Activated naive CD8-positive, alpha-beta T cell treated with anti-CD3 and anti-CD28 coated beads for 36 hours (primary cell): ENCODE data around the gene PIK3CG. TPM values are rescaled to one million over a fixed set of nuclear protein-coding genes. Genes with fewer than 3 reads are reported as not detected.
"Not testable (repeated sequence)": the region's sequence is repeated elsewhere in the genome, so short reads cannot be mapped to it uniquely, and the experiment has no call there.

Experiments
- DNase-seq: peaks from one replicate; pipeline ENCODE4 v3.0.0; 2021
- H3K27ac Mint-ChIP-seq: one replicate; pipeline ENCODE4 v1.8.0; 2022; ENCODE audit warnings: mild to moderate bottlenecking, moderate library complexity, mixed read lengths
- H3K27me3 Mint-ChIP-seq: one replicate; pipeline ENCODE4 v1.8.0; 2022; ENCODE audit warnings: mild to moderate bottlenecking, mixed read lengths
- H3K36me3 Mint-ChIP-seq: one replicate; pipeline ENCODE4 v1.8.0; 2021; ENCODE audit warnings: mild to moderate bottlenecking, mixed read lengths
- H3K4me1 Mint-ChIP-seq: one replicate; pipeline ENCODE4 v1.8.0; 2021; ENCODE audit warnings: mixed read lengths
- H3K4me3 Mint-ChIP-seq: one replicate; pipeline ENCODE4 v1.8.0; 2022; ENCODE audit warnings: mild to moderate bottlenecking, moderate library complexity, mixed read lengths
- H3K9me3 Mint-ChIP-seq: one replicate; pipeline ENCODE4 v1.8.0; 2022; ENCODE audit warnings: mixed read lengths
- total RNA-seq, 2 experiments: library from RNA; stranded (reverse); gene quantifications; one replicate each; pipeline ENCODE4 v1.2.3, GENCODE V29; 2021

PIK3CG gene
- total RNA-seq, result 10 to 100 TPM; 26.3 to 28.8 TPM

DNA sequence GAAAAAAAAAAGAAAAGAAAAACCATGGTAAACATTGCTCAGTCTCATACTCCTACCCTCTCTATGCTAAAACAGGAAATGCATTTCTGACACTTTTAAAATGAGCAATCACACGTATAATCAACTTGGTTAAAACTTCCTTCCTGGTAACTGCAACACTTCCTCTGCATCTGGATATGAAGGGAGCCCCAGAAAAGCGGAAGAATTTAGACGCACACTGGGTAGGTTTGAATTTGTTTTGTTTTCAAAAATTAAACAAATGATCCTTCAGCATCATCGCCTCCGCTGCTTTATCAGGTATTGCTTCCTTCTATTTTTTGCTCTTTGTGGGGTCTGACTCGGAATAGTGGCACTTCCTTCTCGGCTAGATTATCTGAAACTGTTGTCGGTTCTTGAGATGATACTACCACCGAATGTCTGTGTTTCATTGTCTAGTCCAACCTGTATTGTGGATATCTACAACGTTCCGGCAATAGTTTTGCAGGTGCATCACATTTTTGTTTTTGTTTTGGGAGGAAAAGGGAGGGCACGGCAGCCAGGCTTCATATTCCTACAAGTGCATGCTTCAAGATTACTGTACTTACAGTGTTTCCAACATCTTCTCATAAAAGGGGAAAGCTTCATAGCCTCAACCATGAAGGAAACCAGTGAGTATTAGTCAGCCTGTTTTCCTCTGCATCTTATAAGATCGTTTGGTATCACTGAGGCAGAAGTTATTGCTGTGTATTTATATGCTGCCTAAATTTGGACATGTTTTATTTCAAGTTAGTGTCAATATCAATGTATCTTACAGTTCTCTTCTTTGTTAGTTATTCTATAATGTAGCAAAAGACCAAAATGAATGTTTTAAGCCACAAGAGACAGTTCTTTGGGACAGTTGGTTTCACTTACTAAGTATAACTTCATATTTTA lies at the start of gene PIK3CG:
TSS of gene PIK3CG (plus strand) at position 153 of the 912 bp plus-strand sequence. CDS start 2,280 bp downstream, outside the sequence.
- Mint-ChIP-seq H3K4me3 (peak within 1 kb of the TSS; percentile 87), H3K27me3 (no peaks in the 10 kb centered on the region), H3K4me1 (peaks cover 64% of the 10 kb centered on the region), H3K36me3 (peaks cover 41% of the 10 kb centered on the region), H3K9me3 (no peaks in the 10 kb centered on the region), H3K27ac (peak within 1 kb of the TSS; percentile 87)
- no peak for DNase-seq

DNA sequence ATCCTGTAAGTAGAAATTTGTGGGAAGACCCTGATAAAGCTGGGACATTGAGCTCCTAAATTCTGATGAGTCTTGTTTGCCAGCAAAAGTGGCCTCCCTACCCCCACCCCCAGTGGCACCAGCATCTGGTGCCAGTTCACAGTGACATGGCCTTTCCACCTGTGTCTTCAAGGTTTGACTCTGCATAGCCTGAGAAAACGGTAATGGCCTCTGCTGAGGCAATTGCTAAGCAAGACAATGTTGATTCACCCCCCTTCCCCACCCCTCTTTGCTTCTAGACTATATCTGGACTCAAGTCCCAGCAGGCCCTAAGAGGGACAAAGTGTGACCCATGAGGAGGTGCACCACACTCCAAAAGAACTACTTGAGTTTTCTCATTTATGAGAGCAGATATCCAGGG lies 48.0 kb upstream of the PIK3CG start:
- Mint-ChIP-seq H3K4me1 (peaks cover 1% of the 10 kb centered on the region), H3K27ac (no peak overlapping the region), H3K27me3 (no peaks in the 10 kb centered on the region), H3K4me3 (no peak overlapping the region), H3K36me3 (no peaks in the 10 kb centered on the region), H3K9me3 (no peaks in the 10 kb centered on the region)
- no peak for DNase-seq

DNA sequence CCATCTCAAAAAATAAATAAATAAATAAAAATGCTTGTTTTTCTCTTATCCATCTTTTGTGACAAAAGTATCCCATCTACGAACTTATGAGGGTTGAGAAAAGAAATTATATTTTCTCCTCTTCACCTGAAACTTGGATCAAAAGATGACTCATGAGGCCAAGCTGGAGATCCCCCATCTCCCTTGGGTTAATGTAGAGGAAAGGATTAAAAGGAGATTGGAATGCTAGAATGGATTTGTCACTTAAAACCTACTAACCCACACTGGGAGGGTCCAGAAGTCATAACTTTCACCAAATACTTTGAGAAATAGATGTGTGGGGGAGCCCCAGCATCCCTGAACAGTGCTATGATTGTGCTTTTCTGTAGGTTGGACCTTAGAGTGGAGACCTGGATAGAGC lies 46.3 kb upstream of the PIK3CG start:
- Mint-ChIP-seq H3K27me3 (no peaks in the 10 kb centered on the region), H3K4me3 (no peak overlapping the region), H3K4me1 (no peaks in the 10 kb centered on the region), H3K9me3 (no peaks in the 10 kb centered on the region), H3K36me3 (no peaks in the 10 kb centered on the region), H3K27ac (no peak overlapping the region)
- no peak for DNase-seq

DNA sequence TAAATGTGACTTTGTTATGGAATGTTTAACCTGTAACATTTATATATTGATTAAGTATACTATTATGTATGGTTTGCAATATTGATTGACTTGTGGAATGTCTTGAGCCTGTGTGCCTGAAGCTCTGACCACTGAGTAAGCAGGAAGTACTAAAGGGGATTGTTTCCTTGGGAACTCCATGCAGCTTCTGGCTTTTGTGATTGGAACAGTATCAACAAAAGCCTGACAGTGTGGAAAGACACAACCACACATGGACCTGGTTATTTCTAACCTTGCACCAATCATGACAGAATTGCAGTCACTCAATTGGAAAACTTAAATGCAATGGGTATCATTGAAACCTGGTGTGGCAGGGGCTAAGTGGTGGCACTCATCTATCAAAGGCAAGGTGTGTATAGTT lies 45.5 kb upstream of the PIK3CG start:
- no peaks in the 10 kb centered on the region for H3K4me1 Mint-ChIP-seq
- H3K9me3 Mint-ChIP-seq, result no peaks in the 10 kb centered on the region
- H3K4me3 Mint-ChIP-seq, result no peak overlapping the region

DNA sequence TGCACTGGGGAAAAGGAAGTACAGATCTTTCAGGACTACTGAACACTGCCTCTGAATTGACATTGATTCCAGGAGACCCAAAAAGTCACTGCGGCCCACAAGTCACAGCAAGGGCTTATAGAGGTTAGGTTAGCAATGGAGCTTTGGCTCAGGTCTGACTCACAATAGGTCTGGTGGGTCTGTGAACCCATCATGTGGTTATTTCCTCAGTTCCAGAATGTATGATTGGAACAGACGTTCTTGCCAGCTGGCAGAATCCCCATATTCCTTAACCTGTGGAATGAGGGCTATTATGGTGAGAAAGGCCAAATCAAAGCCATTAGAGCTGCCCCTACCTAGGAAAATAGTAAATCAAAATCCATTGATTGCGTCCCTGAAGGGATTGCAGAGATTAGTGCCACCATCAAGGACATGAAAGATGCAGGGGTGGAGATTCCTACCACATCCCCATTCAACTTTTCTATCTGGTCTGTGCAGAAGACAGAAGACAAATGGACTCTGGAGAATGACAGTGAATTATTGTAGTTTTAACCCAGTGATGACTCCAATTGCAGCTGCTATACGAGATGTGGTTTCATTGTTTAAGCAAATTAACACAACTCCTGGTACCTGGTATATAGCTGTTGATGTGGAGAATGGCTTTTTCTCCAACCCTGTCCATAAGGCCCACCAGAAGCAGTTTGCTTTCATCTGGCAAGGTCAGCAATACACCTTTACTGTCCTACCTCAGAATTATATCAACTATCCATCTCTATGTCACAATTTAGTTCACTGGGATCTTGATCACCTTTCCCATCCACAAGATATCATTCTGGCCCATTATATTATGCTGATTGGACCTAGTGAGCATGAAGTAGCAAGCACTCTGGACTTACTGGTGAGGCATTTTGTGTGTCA lies 44.5 kb upstream of the PIK3CG start:
- H3K4me3 Mint-ChIP-seq, result no peak overlapping the region
- H3K9me3 Mint-ChIP-seq, result no peaks in the 10 kb centered on the region
- H3K27me3 Mint-ChIP-seq, result no peaks in the 10 kb centered on the region
- no peaks in the 10 kb centered on the region for H3K4me1 Mint-ChIP-seq
- DNase-seq, result no peak
- H3K36me3 Mint-ChIP-seq, result no peaks in the 10 kb centered on the region
- no peak overlapping the region for H3K27ac Mint-ChIP-seq

More for the DNA sequence above, 45.5 kb upstream of the PIK3CG start:
- DNase-seq, result no peak
- Mint-ChIP-seq H3K27me3 (no peaks in the 10 kb centered on the region), H3K27ac (no peak overlapping the region), H3K36me3 (no peaks in the 10 kb centered on the region)

DNA sequence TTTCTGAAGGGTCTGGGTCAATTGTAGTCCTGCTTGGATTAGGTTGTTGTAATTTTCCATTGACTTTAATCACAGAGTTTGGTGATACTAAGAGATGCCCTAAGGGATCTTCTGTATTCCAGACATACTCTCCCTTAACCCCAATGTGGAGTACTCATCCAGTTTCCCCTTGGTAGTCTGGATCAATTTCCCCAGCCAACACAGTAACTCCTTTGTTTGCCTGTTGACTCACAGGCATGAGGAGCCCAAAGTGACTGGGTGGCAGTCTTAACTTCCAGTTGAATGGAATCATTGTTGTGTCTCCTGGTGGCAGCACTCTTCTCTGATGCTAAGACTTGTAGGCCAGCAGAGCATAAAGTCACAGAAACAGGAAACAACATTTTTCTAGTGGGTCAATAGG lies 41.5 kb upstream of the PIK3CG start:
- Mint-ChIP-seq H3K27me3 (no peaks in the 10 kb centered on the region), H3K27ac (no peak overlapping the region), H3K9me3 (no peaks in the 10 kb centered on the region), H3K4me1 (no peaks in the 10 kb centered on the region), H3K4me3 (no peak overlapping the region), H3K36me3 (no peaks in the 10 kb centered on the region)
- no peak for DNase-seq

DNA sequence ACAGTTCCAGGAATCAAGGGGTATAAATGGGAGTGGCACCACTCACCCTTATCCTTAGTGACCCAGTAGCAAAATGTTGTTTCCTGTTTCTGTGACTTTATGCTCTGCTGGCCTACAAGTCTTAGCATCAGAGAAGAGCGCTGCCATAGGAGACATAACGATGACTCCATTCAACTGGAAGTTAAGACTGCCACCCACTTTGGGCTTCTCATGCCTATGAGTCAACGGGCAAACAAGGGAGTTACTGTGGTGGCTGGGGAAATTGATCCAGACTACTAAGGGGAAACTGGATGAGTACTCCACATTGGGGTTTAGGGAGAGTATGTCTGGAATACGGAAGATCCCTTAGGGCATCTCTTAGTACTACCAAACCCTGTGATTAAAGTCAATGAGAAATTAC lies 40.6 kb upstream of the PIK3CG start:
- Mint-ChIP-seq H3K9me3 (peaks cover under 1% of the 10 kb centered on the region), H3K27me3 (no peaks in the 10 kb centered on the region), H3K27ac (no peak overlapping the region), H3K4me1 (no peaks in the 10 kb centered on the region), H3K36me3 (no peaks in the 10 kb centered on the region), H3K4me3 (no peak overlapping the region)
- DNase-seq, result no peak

DNA sequence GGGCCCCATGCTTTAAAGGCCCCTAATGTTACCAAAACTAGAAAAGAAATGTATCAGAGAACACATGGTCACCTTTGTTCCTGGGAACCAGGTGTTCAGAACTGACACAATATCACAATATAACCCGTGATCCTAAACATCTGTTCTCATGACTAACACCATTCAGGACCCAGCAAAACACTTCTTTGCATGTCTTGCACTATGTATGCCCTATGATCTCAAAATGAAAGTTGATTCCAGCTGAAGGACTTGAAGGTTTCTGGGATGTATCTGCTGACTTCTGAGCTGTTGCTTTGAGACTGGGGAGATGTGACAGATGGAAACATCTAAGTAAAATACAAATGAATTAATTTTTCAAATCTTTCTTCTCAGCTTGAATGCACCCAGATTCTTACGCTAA lies 37.5 kb upstream of the PIK3CG start:
- no peak for DNase-seq
- peaks cover 9% of the 10 kb centered on the region for H3K9me3 Mint-ChIP-seq

DNA sequence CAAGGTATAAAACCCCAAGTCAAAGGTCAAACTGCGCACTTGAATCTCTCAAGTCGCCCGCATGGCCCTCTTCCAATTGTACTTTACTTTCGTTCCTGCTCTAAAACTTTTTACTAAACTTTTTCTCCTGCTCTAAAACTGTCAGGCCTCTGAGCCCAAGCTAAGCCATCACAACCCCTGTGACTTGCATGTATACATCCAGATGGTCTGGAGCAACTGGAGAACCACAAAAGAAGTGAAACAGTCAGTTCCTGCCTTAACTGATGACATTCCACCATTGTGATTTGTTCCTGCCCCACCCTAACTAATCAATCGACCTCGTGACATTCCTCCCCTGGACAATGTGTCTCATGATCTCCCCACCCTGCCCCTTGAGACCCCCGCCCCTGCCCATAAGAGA lies 35.6 kb upstream of the PIK3CG start:
- H3K9me3 Mint-ChIP-seq, result peaks cover 9% of the 10 kb centered on the region
- H3K4me1 Mint-ChIP-seq, result no peaks in the 10 kb centered on the region
- no peaks in the 10 kb centered on the region for H3K27me3 Mint-ChIP-seq
- H3K27ac Mint-ChIP-seq, result no peak overlapping the region
- no peak for DNase-seq
- no peak overlapping the region for H3K4me3 Mint-ChIP-seq
- H3K36me3 Mint-ChIP-seq, result peaks cover 5% of the 10 kb centered on the region

More for the DNA sequence above, 37.5 kb upstream of the PIK3CG start:
- no peaks in the 10 kb centered on the region for H3K27me3 Mint-ChIP-seq
- H3K36me3 Mint-ChIP-seq, result peaks cover 5% of the 10 kb centered on the region
- H3K27ac Mint-ChIP-seq, result no peak overlapping the region
- H3K4me1 Mint-ChIP-seq, result no peaks in the 10 kb centered on the region
- H3K4me3 Mint-ChIP-seq, result no peak overlapping the region

DNA sequence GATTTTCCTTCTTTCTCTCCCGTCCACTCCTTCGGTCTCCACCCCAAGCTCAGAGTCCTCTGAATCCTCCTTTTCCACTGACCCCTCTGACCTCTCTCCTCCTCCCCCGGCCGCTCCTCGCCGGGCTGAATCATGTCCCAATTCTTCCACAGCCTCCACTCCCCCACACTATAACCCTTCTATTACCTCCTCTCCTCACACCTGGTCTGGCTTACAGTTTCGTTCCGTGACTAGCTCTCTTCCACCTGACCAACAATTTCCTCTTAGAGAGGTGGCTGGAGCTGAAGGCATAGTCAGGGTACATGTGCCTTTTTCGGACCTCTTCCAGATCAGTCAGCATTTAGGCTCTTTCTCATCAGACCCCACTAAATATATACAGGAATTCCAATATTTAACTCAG lies 34.2 kb upstream of the PIK3CG start:
- not testable (repeated sequence) for H3K4me1 Mint-ChIP-seq, H3K27me3 Mint-ChIP-seq, H3K4me3 Mint-ChIP-seq, H3K36me3 Mint-ChIP-seq, DNase-seq, H3K27ac Mint-ChIP-seq, H3K9me3 Mint-ChIP-seq

DNA sequence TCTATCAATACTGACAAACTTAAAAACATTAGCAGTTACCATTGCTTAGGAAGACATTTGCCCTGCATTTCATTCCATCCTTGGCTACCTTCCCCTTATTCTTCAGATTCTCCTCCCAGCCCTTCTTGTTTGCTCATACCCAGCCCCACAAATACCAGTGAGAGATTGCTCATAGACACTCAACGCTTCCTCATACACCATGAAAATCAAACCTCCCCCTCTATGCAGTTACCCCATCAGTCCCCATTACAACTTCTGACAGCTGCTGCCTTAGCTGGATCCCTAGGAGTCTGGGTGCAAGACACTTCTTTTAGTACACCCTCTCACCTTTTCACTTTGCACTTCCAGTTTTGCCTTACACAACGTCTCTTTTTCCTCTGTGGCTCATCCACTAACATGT lies 28.3 kb upstream of the PIK3CG start:
- no peaks in the 10 kb centered on the region for H3K36me3 Mint-ChIP-seq
- no peak overlapping the region for H3K27ac Mint-ChIP-seq
- peaks cover 4% of the 10 kb centered on the region for H3K4me1 Mint-ChIP-seq
- DNase-seq, result no peak
- no peaks in the 10 kb centered on the region for H3K9me3 Mint-ChIP-seq
- no peak overlapping the region for H3K4me3 Mint-ChIP-seq
- no peaks in the 10 kb centered on the region for H3K27me3 Mint-ChIP-seq

DNA sequence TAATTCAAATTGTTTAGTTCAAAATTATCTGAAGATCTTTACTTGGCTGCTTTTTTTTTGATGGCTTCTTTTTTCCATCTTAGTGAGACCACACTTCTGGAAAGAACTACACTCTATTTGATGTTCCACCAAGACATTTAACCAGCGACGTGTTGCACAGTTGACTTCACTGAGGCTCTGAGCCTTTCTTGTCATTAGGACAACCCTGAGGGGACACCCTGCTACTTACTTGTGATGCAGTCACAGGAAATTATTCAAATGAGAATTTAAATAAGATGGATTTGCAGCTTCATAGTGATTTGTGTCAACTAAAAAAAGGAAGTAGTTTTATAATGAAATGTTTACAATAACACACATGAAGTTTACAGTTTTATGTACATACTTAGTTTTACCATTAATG lies 25.6 kb upstream of the PIK3CG start:
- no peak for DNase-seq
- Mint-ChIP-seq H3K36me3 (no peaks in the 10 kb centered on the region), H3K9me3 (no peaks in the 10 kb centered on the region), H3K4me1 (peaks cover 4% of the 10 kb centered on the region), H3K4me3 (no peak overlapping the region), H3K27ac (no peak overlapping the region), H3K27me3 (no peaks in the 10 kb centered on the region)

DNA sequence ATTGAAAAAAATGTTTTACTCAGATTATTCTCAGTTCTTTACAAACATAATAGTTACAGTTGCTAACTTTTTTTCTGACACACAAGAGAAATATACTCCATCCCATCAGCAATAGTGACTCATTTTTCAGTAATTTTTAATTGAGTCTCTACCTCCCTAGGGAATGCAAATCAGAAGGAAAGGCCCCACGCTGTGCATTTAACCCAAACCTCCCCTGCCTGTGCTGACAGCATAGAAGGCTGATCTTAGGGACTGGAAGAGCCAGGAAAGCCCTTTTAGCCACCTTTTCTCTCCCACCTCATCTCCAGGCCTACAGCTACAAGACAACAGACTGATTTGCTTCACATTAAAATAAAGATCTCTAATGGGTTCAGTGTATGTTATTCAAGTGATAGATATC lies 24.7 kb upstream of the PIK3CG start:
- no peak overlapping the region for H3K4me3 Mint-ChIP-seq
- no peaks in the 10 kb centered on the region for H3K27me3 Mint-ChIP-seq
- peaks cover 4% of the 10 kb centered on the region for H3K4me1 Mint-ChIP-seq
- H3K36me3 Mint-ChIP-seq, result no peaks in the 10 kb centered on the region
- DNase-seq, result no peak
- H3K9me3 Mint-ChIP-seq, result no peaks in the 10 kb centered on the region
- H3K27ac Mint-ChIP-seq, result no peak overlapping the region

DNA sequence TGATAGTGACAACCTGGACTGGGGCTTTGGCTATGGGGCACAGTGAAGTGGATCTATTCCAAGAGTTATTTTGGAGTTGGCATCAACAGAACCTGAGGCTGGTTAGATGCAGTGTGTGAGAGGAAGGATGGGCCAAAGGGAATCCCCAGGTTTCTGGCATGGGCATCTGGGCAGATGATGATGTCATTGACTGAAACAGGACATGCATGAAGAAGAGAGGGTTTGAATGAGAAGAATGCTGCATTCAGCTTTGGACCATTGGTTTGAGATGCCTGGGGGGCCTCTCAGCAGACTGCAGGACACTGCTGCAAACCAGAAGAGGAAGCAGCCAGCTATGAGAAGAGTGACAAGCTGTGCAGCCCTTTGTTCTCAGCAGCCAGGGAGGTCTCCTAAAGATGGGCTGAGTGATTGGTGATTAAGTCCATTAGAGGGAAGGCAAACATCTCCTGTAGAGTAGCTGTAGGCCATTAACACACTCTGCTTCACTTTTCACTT lies 23.1 kb upstream of the PIK3CG start:
- Mint-ChIP-seq H3K9me3 (no peaks in the 10 kb centered on the region), H3K4me3 (no peak overlapping the region)
- no peak for DNase-seq

DNA sequence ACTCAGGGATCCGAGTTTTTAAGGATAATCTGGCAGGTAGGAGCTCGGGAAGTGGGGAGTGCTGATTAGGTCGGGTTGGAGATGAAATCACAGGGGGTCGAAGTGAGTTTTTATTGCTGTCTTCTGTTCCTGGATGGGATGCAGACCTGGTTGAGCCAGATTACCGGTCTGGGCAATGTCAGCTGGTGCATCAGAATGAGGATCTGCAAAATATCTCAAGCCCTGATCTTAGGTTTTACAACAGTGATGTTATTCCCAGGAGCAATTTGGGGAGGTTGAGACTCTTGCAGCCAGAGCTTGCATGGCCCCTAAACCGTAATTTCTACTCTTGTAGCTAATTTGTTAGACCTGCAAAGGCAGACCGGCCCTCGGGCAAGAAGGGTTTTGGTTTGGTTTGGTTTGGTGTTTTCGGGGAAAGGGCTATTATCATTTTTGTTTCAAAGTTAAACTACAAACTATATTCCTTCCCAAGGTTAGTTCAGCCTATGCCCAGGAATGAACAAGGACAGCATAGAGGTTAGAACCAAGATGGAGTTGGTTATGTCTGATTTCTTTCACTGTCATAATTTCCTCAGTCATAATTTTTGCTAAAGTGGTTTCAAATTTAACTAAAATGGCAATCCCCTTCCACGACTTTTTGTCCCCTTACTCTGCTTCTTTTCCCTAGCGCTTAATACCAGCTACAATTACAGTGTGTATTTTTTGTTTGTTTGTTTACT lies 20.6 kb upstream of the PIK3CG start:
- Mint-ChIP-seq H3K4me3 (no peak overlapping the region), H3K36me3 (no peaks in the 10 kb centered on the region), H3K9me3 (no peaks in the 10 kb centered on the region), H3K27me3 (no peaks in the 10 kb centered on the region), H3K4me1 (peaks cover 2% of the 10 kb centered on the region), H3K27ac (no peak overlapping the region)
- DNase-seq, result no peak

More for the DNA sequence above, 23.1 kb upstream of the PIK3CG start:
- Mint-ChIP-seq H3K27ac (no peak overlapping the region), H3K36me3 (no peaks in the 10 kb centered on the region), H3K27me3 (no peaks in the 10 kb centered on the region), H3K4me1 (peaks cover 4% of the 10 kb centered on the region)
